Neutrophil (primary cell): ENCODE measurements around the gene OTOF.

Experiments used
- H3K27ac ChIP-seq: fragments of 200-600 bp; sonication (generic); 2 replicates; pipeline ENCODE4 v1.5.1; 2016; ENCODE audit warnings: mild to moderate bottlenecking, moderate library complexity
- H3K27me3 ChIP-seq: fragments of 200-600 bp; sonication (generic); 2 replicates; pipeline ENCODE4 v1.6.0; 2016; ENCODE audit warnings: mild to moderate bottlenecking
- H3K36me3 ChIP-seq: fragments of 200-600 bp; sonication (generic); 2 replicates; pipeline ENCODE4 v1.5.1; 2017
- H3K4me1 ChIP-seq, 2 experiments: fragments of 200-600 bp in 1 of 2; sonication (generic) in 1 of 2; 1 replicate in 1 of 2; 2 replicates in 1 of 2; pipeline versions ENCODE4 v1.5.1 to v1.6.1; 2013 to 2016; ENCODE audit warnings: low read depth in 1 of 2, low read length in 1 of 2, mild to moderate bottlenecking in 1 of 2, moderate library complexity in 1 of 2; ENCODE audit not compliant: control insufficient read depth in 1 of 2, insufficient read depth in 1 of 2
- H3K4me3 ChIP-seq, 2 experiments: fragments of 200-600 bp in 1 of 2; sonication (generic) in 1 of 2; 1 replicate in 1 of 2; 2 replicates in 1 of 2; pipeline ENCODE4 v1.5.1; 2013 to 2016; ENCODE audit warnings: low read depth in 1 of 2, low read length in 1 of 2, mild to moderate bottlenecking in 1 of 2, moderate library complexity in 1 of 2
- H3K9me3 ChIP-seq: fragments of 200-600 bp; sonication (generic); 2 replicates; pipeline ENCODE4 v1.5.1; 2016
- TF ChIP-seq, protein P1 (sequence below): fragments of 200-600 bp; sonication (generic); IDR thresholded peaks from 2 replicates; pipeline ENCODE4 v1.5.1; 2016; ENCODE audit warnings: antibody characterized with exemption

OTOF gene

DNA sequence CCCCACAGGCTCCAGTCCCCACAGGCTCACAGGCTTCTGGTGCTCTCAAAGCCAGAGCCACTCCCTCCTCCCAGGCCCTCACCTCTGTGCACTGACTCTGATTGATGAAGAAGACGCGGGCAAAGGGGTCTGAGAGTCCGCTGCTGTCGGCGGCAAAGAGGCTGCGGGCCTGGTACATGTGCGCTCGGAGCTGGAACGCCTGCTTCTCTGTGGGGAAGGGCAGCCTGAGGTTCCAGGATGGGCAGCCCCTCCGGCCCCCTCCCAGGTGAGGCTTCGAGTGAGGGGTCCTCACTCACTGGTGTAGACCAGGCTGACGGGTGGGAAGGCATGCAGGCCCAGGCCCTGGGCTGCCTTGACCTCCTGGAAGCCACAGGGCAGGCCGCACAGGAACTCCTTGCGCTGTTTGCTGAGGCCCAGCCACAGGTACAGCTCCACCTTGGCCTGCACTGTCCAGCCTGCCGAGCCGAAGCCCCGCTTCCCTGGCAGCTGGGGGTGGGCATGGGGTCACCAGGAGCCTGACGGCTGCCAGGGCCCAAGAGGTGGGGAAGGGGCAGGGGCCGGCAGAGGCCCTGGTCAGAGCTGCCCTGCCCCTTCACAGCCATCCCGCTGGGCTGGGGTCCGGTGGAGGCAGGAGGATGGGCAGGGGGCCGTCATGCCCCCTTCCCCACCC, 2.0 kb downstream of the OTOF start:
- Histone ChIP-seq H3K27ac (no peak overlapping the region), H3K9me3 (no peaks in the 10 kb centered on the region), H3K4me3 (no peak overlapping the region), H3K4me1 (no peaks in the 10 kb centered on the region), H3K36me3 (no peaks in the 10 kb centered on the region), H3K27me3 (peaks cover 16% of the 10 kb centered on the region)
- TF ChIP-seq, protein P1, sequence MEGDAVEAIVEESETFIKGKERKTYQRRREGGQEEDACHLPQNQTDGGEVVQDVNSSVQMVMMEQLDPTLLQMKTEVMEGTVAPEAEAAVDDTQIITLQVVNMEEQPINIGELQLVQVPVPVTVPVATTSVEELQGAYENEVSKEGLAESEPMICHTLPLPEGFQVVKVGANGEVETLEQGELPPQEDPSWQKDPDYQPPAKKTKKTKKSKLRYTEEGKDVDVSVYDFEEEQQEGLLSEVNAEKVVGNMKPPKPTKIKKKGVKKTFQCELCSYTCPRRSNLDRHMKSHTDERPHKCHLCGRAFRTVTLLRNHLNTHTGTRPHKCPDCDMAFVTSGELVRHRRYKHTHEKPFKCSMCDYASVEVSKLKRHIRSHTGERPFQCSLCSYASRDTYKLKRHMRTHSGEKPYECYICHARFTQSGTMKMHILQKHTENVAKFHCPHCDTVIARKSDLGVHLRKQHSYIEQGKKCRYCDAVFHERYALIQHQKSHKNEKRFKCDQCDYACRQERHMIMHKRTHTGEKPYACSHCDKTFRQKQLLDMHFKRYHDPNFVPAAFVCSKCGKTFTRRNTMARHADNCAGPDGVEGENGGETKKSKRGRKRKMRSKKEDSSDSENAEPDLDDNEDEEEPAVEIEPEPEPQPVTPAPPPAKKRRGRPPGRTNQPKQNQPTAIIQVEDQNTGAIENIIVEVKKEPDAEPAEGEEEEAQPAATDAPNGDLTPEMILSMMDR, result no peak

DNA sequence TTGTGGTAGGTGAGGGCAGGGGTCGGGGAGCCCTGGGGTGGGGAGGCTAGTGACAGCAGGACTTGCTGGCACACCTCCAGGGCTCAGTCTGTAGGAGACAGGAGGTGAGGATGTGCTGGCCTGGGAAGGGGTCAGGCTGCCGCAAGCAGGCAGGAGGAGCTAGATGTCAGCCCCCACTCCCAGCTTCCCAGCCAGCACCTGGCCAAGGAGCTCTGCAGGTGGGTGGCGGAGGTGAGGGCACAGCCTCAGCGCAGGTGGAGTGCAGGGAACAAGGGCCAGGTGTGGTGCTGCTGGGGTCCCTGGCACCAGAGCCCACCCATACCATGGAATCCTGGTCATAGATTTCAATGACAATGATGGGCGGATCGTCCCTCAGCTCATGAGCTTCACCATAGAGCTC, 2.9 kb downstream of the OTOF start:
- TF ChIP-seq, protein P1, result no peak
- Histone ChIP-seq H3K36me3 (no peaks in the 10 kb centered on the region), H3K4me1 (no peaks in the 10 kb centered on the region), H3K9me3 (no peaks in the 10 kb centered on the region), H3K27me3 (peaks cover 16% of the 10 kb centered on the region), H3K4me3 (no peak overlapping the region), H3K27ac (no peak overlapping the region)

DNA sequence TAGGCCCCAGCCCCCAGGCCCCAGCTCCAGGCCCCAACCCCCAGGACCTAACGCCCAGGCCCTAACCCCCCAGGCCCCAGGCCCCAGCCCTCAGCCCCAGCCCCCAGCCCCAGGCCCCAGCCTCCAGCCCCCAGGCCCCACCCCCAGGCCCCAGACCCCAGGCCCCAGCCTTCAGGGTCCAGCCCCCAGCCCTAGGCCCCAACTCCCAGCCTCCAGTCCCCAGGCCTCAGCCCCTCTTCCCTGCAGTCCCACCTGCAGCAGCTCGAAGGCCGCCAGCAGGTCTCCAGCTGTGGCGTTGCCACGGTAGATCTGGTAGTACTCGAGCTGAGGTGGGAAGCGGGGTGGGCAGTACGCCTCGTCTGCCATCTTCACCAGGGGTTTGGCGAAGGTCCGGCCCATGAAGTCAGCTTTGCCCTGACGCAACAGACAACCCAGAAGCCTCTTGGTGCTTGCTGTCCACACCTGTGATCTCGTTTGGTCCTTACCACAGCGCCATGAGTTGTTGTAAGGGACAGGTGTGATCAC, 3.6 kb downstream of the OTOF start:
- no peaks in the 10 kb centered on the region for H3K9me3 ChIP-seq
- H3K27ac ChIP-seq, result no peak overlapping the region
- H3K27me3 ChIP-seq, result peaks cover 16% of the 10 kb centered on the region
- no peaks in the 10 kb centered on the region for H3K36me3 ChIP-seq
- TF ChIP-seq, protein P1, result no peak
- H3K4me3 ChIP-seq, result no peak overlapping the region
- no peaks in the 10 kb centered on the region for H3K4me1 ChIP-seq

DNA sequence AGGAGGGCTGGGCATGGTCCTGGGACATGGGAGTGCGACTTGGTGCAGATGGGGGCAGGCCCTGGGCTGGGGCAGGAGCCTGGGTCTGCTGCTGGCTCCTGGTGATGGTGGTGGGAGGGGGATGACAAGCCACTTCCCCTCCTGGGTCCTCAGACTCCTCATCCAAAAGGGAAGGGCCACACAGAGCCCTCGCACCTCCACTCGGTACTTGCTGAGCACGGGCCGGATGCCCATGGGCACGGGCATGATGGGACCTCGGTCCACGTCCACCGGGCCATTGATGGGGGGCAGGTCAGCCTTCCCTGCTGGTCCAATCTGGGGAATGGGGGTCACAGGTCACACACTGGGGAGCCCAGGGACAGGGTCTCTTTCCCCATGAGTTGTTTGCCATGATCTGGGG, 4.1 kb downstream of the OTOF start:
- no peak overlapping the region for H3K27ac ChIP-seq

DNA sequence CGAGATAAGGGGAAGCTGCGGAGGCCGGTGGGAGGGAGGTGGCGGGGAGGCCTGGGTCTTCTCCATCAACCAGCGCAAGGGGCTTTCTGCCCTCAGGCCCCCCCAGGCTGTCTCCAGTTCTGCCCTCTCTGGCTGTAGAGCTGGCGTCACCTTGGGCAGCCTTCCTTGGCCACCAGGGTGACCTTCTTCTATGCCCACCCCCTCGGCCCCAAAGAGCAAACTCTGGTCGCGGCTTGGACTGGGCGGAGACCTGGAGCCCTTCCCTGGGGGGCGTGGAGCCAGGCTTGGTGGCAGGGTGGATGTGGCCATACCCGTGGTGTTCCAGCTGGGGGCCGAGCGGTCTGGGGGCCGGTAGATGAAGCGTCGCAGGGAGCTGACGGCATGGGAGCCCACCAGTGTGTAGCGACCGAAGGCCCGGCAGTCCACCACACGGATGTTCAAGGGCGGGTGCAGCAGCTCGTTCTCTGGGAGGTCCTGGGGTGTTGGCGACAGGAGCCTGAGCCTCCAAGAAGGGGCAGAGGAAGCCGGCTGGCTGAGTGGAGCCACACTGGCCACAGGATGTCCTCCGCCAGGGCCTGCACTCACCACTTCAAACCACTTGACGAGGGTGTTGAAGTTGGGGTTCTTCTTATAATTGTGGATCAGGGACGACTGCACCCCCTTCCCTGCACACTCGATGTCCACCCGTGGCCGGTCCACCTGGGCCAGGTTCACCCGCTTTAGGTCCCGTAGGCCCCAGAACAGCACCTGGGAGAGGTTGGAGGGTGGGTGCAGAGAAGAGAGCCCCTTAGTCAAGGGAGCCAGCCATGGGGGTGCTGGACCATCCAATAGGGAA, 4.9 kb downstream of the OTOF start:
- Histone ChIP-seq H3K27me3 (peaks cover 14% of the 10 kb centered on the region), H3K27ac (no peak overlapping the region), H3K4me3 (no peak overlapping the region), H3K4me1 (no peaks in the 10 kb centered on the region), H3K9me3 (no peaks in the 10 kb centered on the region), H3K36me3 (no peaks in the 10 kb centered on the region)
- TF ChIP-seq, protein P1, result no peak

More for the DNA sequence above, 4.1 kb downstream of the OTOF start:
- H3K36me3 ChIP-seq, result no peaks in the 10 kb centered on the region
- H3K4me3 ChIP-seq, result no peak overlapping the region
- peaks cover 16% of the 10 kb centered on the region for H3K27me3 ChIP-seq
- TF ChIP-seq, protein P1, result no peak
- H3K9me3 ChIP-seq, result no peaks in the 10 kb centered on the region
- no peaks in the 10 kb centered on the region for H3K4me1 ChIP-seq
